HEK293 (cell line): ENCODE results near the gene SELENOI.

ENCODE experiments used
- CTCF ChIA-PET: fragments of 350-600 bp; formaldehyde crosslinking; extraction: SDS; loops from one replicate; lab custom pipeline; 2021; ENCODE audit warnings: antibody characterized with exemption; lab: Yijun Ruan, JAX
- POLR2A ChIA-PET: fragments of 300-600 bp; formaldehyde crosslinking; extraction: SDS; loops from one replicate; lab custom pipeline; 2020; ENCODE audit warnings: antibody characterized with exemption, inconsistent platforms; lab: Yijun Ruan, JAX
- H3K27ac ChIP-seq: fragments of 200-500 bp; sonication (Bioruptor generic); 2 replicates; pipeline ENCODE4 v1.5.1; 2014; ENCODE audit warnings: low read depth, low read length, control low read depth, inconsistent platforms; ENCODE audit errors: extremely low read depth
- H3K36me3 ChIP-seq, 2 experiments: fragments of 200-500 bp in 1 of 2; sonication (Bioruptor generic) in 1 of 2; 1 replicate in 1 of 2; 2 replicates in 1 of 2; pipeline ENCODE4 v1.5.1; 2014 to 2017; ENCODE audit warnings: inconsistent platforms in 2 of 2, low read length in 2 of 2; ENCODE audit not compliant: control insufficient read depth in 2 of 2, insufficient read depth in 1 of 2
- H3K4me1 ChIP-seq: fragments of 200-500 bp; sonication (Bioruptor generic); 2 replicates; pipeline ENCODE4 v1.5.1; 2014; ENCODE audit warnings: mild to moderate bottlenecking, low read length, inconsistent platforms; ENCODE audit not compliant: control insufficient read depth, insufficient read depth
- H3K4me3 ChIP-seq: 2 replicates; pipeline ENCODE4 v1.5.1; 2011; ENCODE audit warnings: low read depth, mild to moderate bottlenecking, control low read depth, low read length, moderate library complexity
- H3K9me3 ChIP-seq: fragments of 200-500 bp; sonication (Bioruptor generic); 2 replicates; pipeline ENCODE4 v1.5.1; 2014; ENCODE audit warnings: low read depth, low read length, inconsistent platforms; ENCODE audit not compliant: control insufficient read depth, insufficient read depth
- HIC1 ChIP-seq: fragments of 450-650 bp; formaldehyde crosslinking; IDR thresholded peaks from 2 replicates; pipeline ENCODE4 v1.5.1; 2016; ENCODE audit warnings: missing biosample characterization, missing genetic modification characterization
- KLF1 ChIP-seq: fragments of 450-650 bp; formaldehyde crosslinking; IDR thresholded peaks from 2 replicates; pipeline ENCODE4 v1.5.1; 2016; ENCODE audit warnings: missing biosample characterization, missing genetic modification characterization
- KLF9 ChIP-seq: fragments of 450-650 bp; formaldehyde crosslinking; IDR thresholded peaks from 2 replicates; pipeline ENCODE4 v1.5.1; 2016; ENCODE audit warnings: missing biosample characterization, missing genetic modification characterization, low read depth
- PRDM1 ChIP-seq: fragments of 450-650 bp; formaldehyde crosslinking; IDR thresholded peaks from 2 replicates; pipeline ENCODE4; 2016; ENCODE audit warnings: missing biosample characterization, missing genetic modification characterization
- PRDM10 ChIP-seq: fragments of 450-650 bp; formaldehyde crosslinking; IDR thresholded peaks from 2 replicates; pipeline ENCODE4 v1.5.1; 2016; ENCODE audit warnings: missing biosample characterization, missing genetic modification characterization
- REST ChIP-seq: fragments of 450-650 bp; formaldehyde crosslinking; IDR thresholded peaks from 2 replicates; pipeline ENCODE4 v1.5.1; 2016; ENCODE audit warnings: missing biosample characterization, missing genetic modification characterization
- SP2 ChIP-seq: fragments of 450-650 bp; formaldehyde crosslinking; IDR thresholded peaks from 2 replicates; pipeline ENCODE4 v1.5.1; 2016; ENCODE audit warnings: missing biosample characterization, missing genetic modification characterization
- TCF7L2 ChIP-seq: IDR thresholded peaks from 2 replicates; pipeline ENCODE4 v1.6.1; 2011; ENCODE audit warnings: low read depth, mild to moderate bottlenecking, inconsistent platforms, low read length, moderate library complexity, borderline replicate concordance
- ZBTB17 ChIP-seq: fragments of 450-650 bp; formaldehyde crosslinking; IDR thresholded peaks from 2 replicates; pipeline ENCODE4 v1.5.1; 2016; ENCODE audit warnings: missing biosample characterization, missing genetic modification characterization
- ZNF214 ChIP-seq: fragments of 450-650 bp; formaldehyde crosslinking; IDR thresholded peaks from 2 replicates; pipeline ENCODE4 v1.5.1; 2017; ENCODE audit warnings: missing biosample characterization, mild to moderate bottlenecking, missing genetic modification characterization, borderline replicate concordance
- ZNF223 ChIP-seq: fragments of 450-650 bp; formaldehyde crosslinking; IDR thresholded peaks from 2 replicates; pipeline ENCODE4 v1.5.1; 2016; ENCODE audit warnings: missing biosample characterization, missing genetic modification characterization
- ZNF311 ChIP-seq: fragments of 450-650 bp; formaldehyde crosslinking; IDR thresholded peaks from 2 replicates; pipeline ENCODE4 v1.5.1; 2017; ENCODE audit warnings: missing biosample characterization, missing genetic modification characterization, borderline replicate concordance
- ZNF366 ChIP-seq: fragments of 450-650 bp; formaldehyde crosslinking; conservative IDR thresholded peaks from 2 replicates; pipeline ENCODE4 v1.5.1; 2016; ENCODE audit warnings: missing biosample characterization, missing genetic modification characterization
- ZNF48 ChIP-seq: fragments of 450-650 bp; formaldehyde crosslinking; IDR thresholded peaks from 2 replicates; pipeline ENCODE4 v1.5.1; 2016; ENCODE audit warnings: missing biosample characterization, missing genetic modification characterization
- ZNF529 ChIP-seq: fragments of 450-650 bp; formaldehyde crosslinking; IDR thresholded peaks from 2 replicates; pipeline ENCODE4 v1.5.1; 2017; ENCODE audit warnings: missing genetic modification characterization, missing biosample characterization; ENCODE audit not compliant: insufficient replicate concordance
- ZNF549 ChIP-seq: fragments of 450-650 bp; IDR thresholded peaks from 2 replicates; pipeline ENCODE4 v1.5.1; 2018; ENCODE audit warnings: missing biosample characterization, missing genetic modification characterization, mild to moderate bottlenecking, inconsistent platforms, moderate library complexity
- ZNF585B ChIP-seq: fragments of 450-650 bp; formaldehyde crosslinking; IDR thresholded peaks from 2 replicates; pipeline ENCODE4 v1.5.1; 2016; ENCODE audit warnings: missing biosample characterization, missing genetic modification characterization
- ZNF596 ChIP-seq: fragments of 450-650 bp; IDR thresholded peaks from 2 replicates; pipeline ENCODE4 v1.5.0; 2018; ENCODE audit warnings: missing biosample characterization, mild to moderate bottlenecking, missing genetic modification characterization, moderate library complexity
- ZNF623 ChIP-seq: fragments of 450-650 bp; formaldehyde crosslinking; IDR thresholded peaks from 2 replicates; pipeline ENCODE4 v1.5.1; 2016; ENCODE audit warnings: missing biosample characterization, missing genetic modification characterization
- ZNF626 ChIP-seq: fragments of 450-650 bp; sonication (Bioruptor Pico); formaldehyde crosslinking; IDR thresholded peaks from 2 replicates; pipeline ENCODE4 v1.5.1; 2018; ENCODE audit warnings: missing biosample characterization, missing genetic modification characterization, inconsistent platforms
- ZSCAN18 ChIP-seq: fragments of 450-650 bp; formaldehyde crosslinking; IDR thresholded peaks from 2 replicates; pipeline ENCODE4 v1.5.1; 2016; ENCODE audit warnings: missing biosample characterization, missing genetic modification characterization

Gene SELENOI

GRCh38 chr2:26430826-26431225 is 84.9 kb downstream of the SELENOI start:
- Histone ChIP-seq H3K27ac (no peak overlapping the region), H3K4me1 (peaks cover 6% of the 10 kb centered on the region), H3K9me3 (no peaks in the 10 kb centered on the region), H3K4me3 (no peak overlapping the region), H3K36me3 (no peaks in the 10 kb centered on the region)
- CTCF ChIA-PET = interaction anchor here (0.6 to 0.9 kb wide), 3 partner anchors 32 to 346 kb away, joined by 3 read pairs; no protein-coding TSS in a partner anchor
- TF ChIP-seq ZNF549 (tag by site-specific recombination) (no peak), ZNF214 (tag by site-specific recombination) (no peak), PRDM10 (tag by site-specific recombination) (no peak), ZNF223 (tag by site-specific recombination) (no peak), TCF7L2 (no peak), SP2 (no peak), ZNF585B (tag by site-specific recombination) (no peak), KLF9 (tag by site-specific recombination) (no peak), HIC1 (tag by site-specific recombination) (no peak), ZNF596 (tag by site-specific recombination) (no peak), REST (tag by site-specific recombination) (no peak), ZNF48 (no peak)
- POLR2A ChIA-PET = interaction anchor here (0.6 kb wide), 1 partner anchor 187 kb away, joined by 3 read pairs; no protein-coding TSS in a partner anchor

GRCh38 chr2:26432363-26432762 is 86.4 kb downstream of the SELENOI start:
- POLR2A ChIA-PET = no interaction called here
- Histone ChIP-seq H3K36me3 (no peaks in the 10 kb centered on the region), H3K4me3 (no peak overlapping the region), H3K4me1 (peaks cover 6% of the 10 kb centered on the region), H3K27ac (no peak overlapping the region), H3K9me3 (no peaks in the 10 kb centered on the region)
- CTCF ChIA-PET = interaction anchor here (0.5 to 1.6 kb wide), 5 partner anchors 21 to 868 kb away, joined by 3 to 10 read pairs (median 3); no protein-coding TSS in a partner anchor
- no peak for TF ChIP-seq ZNF626
- no peak for TF ChIP-seq KLF1 (tag by site-specific recombination)
- no peak for TF ChIP-seq ZSCAN18 (tag by site-specific recombination)
- peak; percentile 65 for TF ChIP-seq ZNF366
- peak; percentile 94 for TF ChIP-seq PRDM1 (tag by site-specific recombination)
- TF ChIP-seq ZBTB17 (tag by site-specific recombination) = 0 out of 2 replicates have a peak, but pooled peaks have one; percentile 34
- TF ChIP-seq REST (tag by site-specific recombination) = no peak
- no peak for TF ChIP-seq ZNF311 (tag by site-specific recombination)
- TF ChIP-seq ZNF529 (tag by site-specific recombination) = no peak
- no peak for TF ChIP-seq ZNF623 (tag by site-specific recombination)
